NB4 (cell line): Measurements from ENCODE around the gene HP1BP3.

Experiments
- CTCF ChIP-seq: IDR thresholded peaks from one replicate; pipeline ENCODE4 v1.5.1; 2012; ENCODE audit warnings: low read depth, low read length
- MAX ChIP-seq: IDR thresholded peaks from 2 replicates; pipeline ENCODE4 v1.6.1; 2011; ENCODE audit warnings: low read depth, low read length
- MYC ChIP-seq: IDR thresholded peaks from 2 replicates; pipeline ENCODE4 v1.6.1; 2011; ENCODE audit warnings: low read depth, low read length
- POLR2A ChIP-seq: IDR thresholded peaks from 2 replicates; pipeline ENCODE4 v1.6.1; 2011; ENCODE audit warnings: mild to moderate bottlenecking; ENCODE audit not compliant: insufficient read length; ENCODE audit errors: extremely low read depth

DNA sequence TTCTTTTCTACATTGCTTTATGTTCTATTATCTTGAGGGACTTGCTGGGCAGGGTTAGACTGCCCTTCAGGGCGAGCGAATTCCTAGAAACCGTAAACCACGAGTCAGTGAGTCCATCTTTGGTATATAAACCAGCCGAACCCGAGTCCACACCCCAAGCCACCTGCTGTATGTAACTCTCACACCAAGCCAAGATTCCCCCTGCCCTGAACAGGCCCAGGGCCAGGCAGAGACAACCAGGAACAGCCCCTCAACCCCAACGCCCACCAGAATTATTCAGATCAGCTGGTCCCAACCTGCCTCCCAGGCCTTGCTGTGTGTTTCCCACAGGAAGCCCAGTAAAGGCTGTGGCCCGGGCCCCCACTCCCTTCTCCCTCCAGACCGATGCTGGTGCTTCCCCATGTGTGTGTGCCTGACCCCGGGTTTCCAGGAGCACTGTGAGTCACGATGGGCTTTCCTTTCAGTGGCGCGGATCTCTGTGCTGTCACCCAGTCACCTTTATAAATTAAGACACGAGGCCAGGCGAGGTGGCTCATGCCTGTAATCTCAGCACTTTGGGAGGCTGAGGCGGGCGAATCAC lies 86.4 kb downstream of the HP1BP3 start:
- TF ChIP-seq MAX: no peak
- TF ChIP-seq CTCF: no peak
- TF ChIP-seq MYC: no peak
- TF ChIP-seq POLR2A: no peak
